Neural progenitor cell (in vitro differentiated cells): ENCODE measurements around the gene SLC39A2. TPM values are rescaled to one million over a fixed set of nuclear protein-coding genes. Genes with fewer than 3 reads are reported as not detected.
"Not testable (repeated sequence)": the region's sequence is repeated elsewhere in the genome, so short reads cannot be mapped to it uniquely, and the experiment has no call there.

Source experiments
- DNase-seq: peaks from one replicate; pipeline ENCODE4 v3.0.0-alpha.2; 2016; ENCODE audit warnings: low spot score
- H2AFZ ChIP-seq: fragments of 200-600 bp; sonication (generic); replicated peaks from 2 replicates; pipeline ENCODE4 v1.6.1; 2016; ENCODE audit warnings: antibody characterized with exemption
- H3F3A ChIP-seq: fragments of 200-600 bp; sonication (generic); 2 replicates; pipeline ENCODE4 v1.6.1; 2016; ENCODE audit warnings: antibody characterized with exemption, low read depth
- H3K27ac ChIP-seq: fragments of 200-600 bp; sonication (generic); 2 replicates; pipeline ENCODE4 v1.5.1; 2016; ENCODE audit warnings: mild to moderate bottlenecking
- H3K27me3 ChIP-seq: fragments of 200-600 bp; sonication (generic); 2 replicates; pipeline ENCODE4 v1.6.1; 2016; ENCODE audit warnings: mild to moderate bottlenecking, moderate library complexity
- H3K36me3 ChIP-seq: fragments of 200-600 bp; sonication (generic); 2 replicates; pipeline ENCODE4 v1.5.1; 2016
- H3K4me1 ChIP-seq: fragments of 200-600 bp; sonication (generic); 2 replicates; pipeline ENCODE4 v1.6.1; 2016; ENCODE audit warnings: mixed run types
- H3K4me2 ChIP-seq: fragments of 200-600 bp; sonication (generic); 2 replicates; pipeline ENCODE4 v1.6.1; 2016
- H3K4me3 ChIP-seq: fragments of 200-600 bp; sonication (generic); 2 replicates; pipeline ENCODE4 v1.5.1; 2016
- H3K79me2 ChIP-seq: fragments of 200-600 bp; sonication (generic); 2 replicates; pipeline ENCODE4 v1.6.1; 2016; ENCODE audit warnings: low read depth
- H3K9ac ChIP-seq: fragments of 200-600 bp; sonication (generic); 2 replicates; pipeline ENCODE4 v1.6.1; 2016
- H3K9me3 ChIP-seq: fragments of 200-600 bp; sonication (generic); 2 replicates; pipeline ENCODE4 v1.5.1; 2016; ENCODE audit warnings: low read depth
- H4K20me1 ChIP-seq: fragments of 200-600 bp; sonication (generic); 2 replicates; pipeline ENCODE4 v1.6.1; 2016; ENCODE audit warnings: low read depth
- H3K27ac Mint-ChIP-seq: 3 replicates; pipeline ENCODE4 v1.8.0; 2021; ENCODE audit warnings: mixed read lengths
- H3K27me3 Mint-ChIP-seq: 2 replicates; pipeline ENCODE4 v1.8.0; 2022; ENCODE audit warnings: low read depth, mild to moderate bottlenecking, inconsistent platforms, moderate library complexity, mixed read lengths; ENCODE audit not compliant: insufficient read depth
- H3K36me3 Mint-ChIP-seq: 3 replicates; pipeline ENCODE4 v1.8.0; 2021; ENCODE audit warnings: mixed read lengths
- H3K4me1 Mint-ChIP-seq: 3 replicates; pipeline ENCODE4 v1.8.0; 2021; ENCODE audit warnings: mixed read lengths
- H3K4me3 Mint-ChIP-seq: 3 replicates; pipeline ENCODE4 v1.8.0; 2021; ENCODE audit warnings: mild to moderate bottlenecking, moderate library complexity, mixed read lengths
- H3K9me3 Mint-ChIP-seq: 3 replicates; pipeline ENCODE4 v1.8.0; 2020; ENCODE audit warnings: mixed read lengths
- EZH2 ChIP-seq: fragments of 200-600 bp; sonication (generic); IDR thresholded peaks from 2 replicates; pipeline ENCODE4 v1.6.1; 2017; ENCODE audit warnings: antibody characterized with exemption, mild to moderate bottlenecking, moderate library complexity
- EZH2phosphoT487 ChIP-seq: fragments of 200-600 bp; sonication (generic); IDR thresholded peaks from 2 replicates; pipeline ENCODE4 v1.6.1; 2017; ENCODE audit warnings: antibody characterized with exemption
- total RNA-seq: library from RNA; depleted of rRNA; stranded (reverse); fragments of >200 nt; gene quantifications from 2 replicates; pipeline ENCODE4 v1.2.3, GENCODE V29; 2015; ENCODE audit warnings: low replicate concordance
- TF ChIP-seq, protein P1 (sequence below): fragments of 200-600 bp; sonication (generic); IDR thresholded peaks from 2 replicates; pipeline ENCODE4 v1.5.1; 2017; ENCODE audit warnings: antibody characterized with exemption, mild to moderate bottlenecking

Gene SLC39A2
- total RNA-seq, 1 donor from 2014 or later = not detected

DNA sequence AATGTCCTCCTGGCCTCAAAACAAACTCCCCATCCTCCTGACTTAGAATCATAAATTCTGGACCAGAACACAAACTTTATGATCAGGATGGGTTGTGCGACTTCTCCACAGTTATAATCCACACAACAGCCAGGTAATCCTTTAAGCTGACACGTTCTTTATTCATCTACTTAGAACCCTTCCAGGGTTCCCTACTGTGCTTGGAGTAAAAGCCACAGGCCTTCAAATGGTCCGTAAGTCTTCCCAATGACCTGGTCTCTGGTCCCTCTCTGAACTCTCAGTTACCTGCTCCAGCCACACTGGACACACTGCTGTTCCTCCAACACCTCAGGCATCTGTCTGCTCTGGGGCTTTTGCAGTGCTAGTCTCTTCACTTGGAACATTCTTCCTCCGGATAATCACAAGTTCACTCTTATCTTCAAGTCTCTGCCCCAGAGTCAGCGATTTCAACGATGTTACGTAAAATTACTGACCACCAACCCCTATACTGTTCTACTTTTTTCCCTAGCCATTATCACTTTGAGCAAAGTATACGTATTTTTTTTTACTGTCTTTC, 41.4 kb downstream of the SLC39A2 start:
- Histone ChIP-seq H3K4me3 (no peak overlapping the region), H3K9me3 (no peaks in the 10 kb centered on the region), H3K9ac (no peak overlapping the region), H3F3A (no peaks in the 10 kb centered on the region), H3K27me3 (peaks cover 10% of the 10 kb centered on the region), H3K79me2 (no peaks in the 10 kb centered on the region), H3K36me3 (no peaks in the 10 kb centered on the region), H2AFZ (no peak overlapping the region), H3K4me2 (no peak overlapping the region), H3K4me1 (peaks cover 11% of the 10 kb centered on the region), H4K20me1 (no peaks in the 10 kb centered on the region), H3K27ac (no peak overlapping the region)
- peaks cover 11% of the 10 kb centered on the region for H3K27me3 Mint-ChIP-seq
- H3K27ac Mint-ChIP-seq = no peak overlapping the region
- peaks cover 14% of the 10 kb centered on the region for H3K4me1 Mint-ChIP-seq
- TF ChIP-seq EZH2 = no peak
- TF ChIP-seq, protein P1, sequence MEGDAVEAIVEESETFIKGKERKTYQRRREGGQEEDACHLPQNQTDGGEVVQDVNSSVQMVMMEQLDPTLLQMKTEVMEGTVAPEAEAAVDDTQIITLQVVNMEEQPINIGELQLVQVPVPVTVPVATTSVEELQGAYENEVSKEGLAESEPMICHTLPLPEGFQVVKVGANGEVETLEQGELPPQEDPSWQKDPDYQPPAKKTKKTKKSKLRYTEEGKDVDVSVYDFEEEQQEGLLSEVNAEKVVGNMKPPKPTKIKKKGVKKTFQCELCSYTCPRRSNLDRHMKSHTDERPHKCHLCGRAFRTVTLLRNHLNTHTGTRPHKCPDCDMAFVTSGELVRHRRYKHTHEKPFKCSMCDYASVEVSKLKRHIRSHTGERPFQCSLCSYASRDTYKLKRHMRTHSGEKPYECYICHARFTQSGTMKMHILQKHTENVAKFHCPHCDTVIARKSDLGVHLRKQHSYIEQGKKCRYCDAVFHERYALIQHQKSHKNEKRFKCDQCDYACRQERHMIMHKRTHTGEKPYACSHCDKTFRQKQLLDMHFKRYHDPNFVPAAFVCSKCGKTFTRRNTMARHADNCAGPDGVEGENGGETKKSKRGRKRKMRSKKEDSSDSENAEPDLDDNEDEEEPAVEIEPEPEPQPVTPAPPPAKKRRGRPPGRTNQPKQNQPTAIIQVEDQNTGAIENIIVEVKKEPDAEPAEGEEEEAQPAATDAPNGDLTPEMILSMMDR = no peak
- TF ChIP-seq EZH2phosphoT487 = no peak
- no peak for DNase-seq
- H3K9me3 Mint-ChIP-seq = no peaks in the 10 kb centered on the region
- H3K4me3 Mint-ChIP-seq = no peak overlapping the region
- H3K36me3 Mint-ChIP-seq = no peaks in the 10 kb centered on the region

DNA sequence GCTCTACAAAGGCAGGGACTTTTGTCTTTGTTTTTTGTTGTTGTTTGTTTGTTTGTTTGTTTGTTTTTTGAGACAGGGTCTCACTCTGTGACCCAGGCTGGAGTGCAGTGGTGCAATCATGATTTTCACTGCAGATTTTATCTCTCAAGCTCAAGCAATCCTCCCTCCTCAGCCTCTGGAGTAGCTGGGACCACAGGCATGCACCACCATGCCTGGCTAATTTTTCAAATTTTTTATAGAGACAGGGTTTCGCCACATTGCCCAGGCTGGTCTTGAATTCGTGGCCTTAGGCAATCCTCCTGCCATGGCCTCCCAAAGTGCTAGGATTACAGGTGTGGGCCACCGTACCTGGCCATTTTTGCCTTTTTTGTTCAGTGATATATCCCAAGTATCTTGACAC, 41.8 kb downstream of the SLC39A2 start:
- H4K20me1 ChIP-seq, H3K79me2 ChIP-seq, H3K27ac ChIP-seq, DNase-seq, H2AFZ ChIP-seq, H3K4me3 Mint-ChIP-seq, H3K27ac Mint-ChIP-seq, H3K4me2 ChIP-seq, H3K36me3 Mint-ChIP-seq, H3K36me3 ChIP-seq, H3F3A ChIP-seq, H3K9me3 Mint-ChIP-seq, H3K9ac ChIP-seq, H3K9me3 ChIP-seq, H3K4me3 ChIP-seq: not testable (repeated sequence)
- peaks cover 11% of the 10 kb centered on the region for H3K4me1 ChIP-seq
- peaks cover 10% of the 10 kb centered on the region for H3K27me3 Mint-ChIP-seq
- H3K4me1 Mint-ChIP-seq = peaks cover 14% of the 10 kb centered on the region
- peaks cover 10% of the 10 kb centered on the region for H3K27me3 ChIP-seq

DNA sequence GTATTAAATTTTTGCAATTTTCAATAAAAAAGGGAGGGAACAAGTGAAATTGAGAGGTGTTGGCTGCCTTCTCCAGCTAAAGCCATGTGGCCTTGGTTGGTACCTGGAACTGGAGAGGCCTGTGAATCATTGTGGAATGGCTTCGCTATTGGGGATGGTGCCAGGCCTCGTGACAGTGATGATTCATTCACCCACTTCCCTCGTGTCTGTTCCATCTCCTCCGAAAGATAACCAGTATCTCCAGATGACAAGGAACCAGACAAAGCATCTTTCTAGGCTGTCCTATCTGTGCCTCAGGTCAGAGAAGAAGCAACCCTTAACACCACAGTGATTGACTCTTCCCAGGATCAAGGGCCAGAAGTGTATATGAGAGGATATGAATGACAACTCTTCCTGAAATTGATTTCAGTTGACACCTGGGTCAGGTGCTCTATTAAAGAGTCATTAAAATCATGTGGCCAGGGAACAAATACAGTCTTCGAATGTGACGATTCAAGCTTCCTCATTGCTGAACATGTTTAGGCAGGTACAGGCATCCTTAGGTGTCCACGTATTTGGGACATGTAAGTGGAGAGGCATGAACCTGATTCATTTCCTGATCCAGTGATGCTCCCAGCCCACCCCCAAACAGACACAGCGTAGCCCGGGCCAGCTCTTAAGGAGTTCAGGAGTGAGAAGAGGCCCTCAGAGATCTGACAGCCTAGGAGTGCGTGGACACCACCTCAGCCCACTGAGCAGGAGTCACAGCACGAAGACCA, 42.8 kb downstream of the SLC39A2 start, which contains the start of gene RNASE7:
Gene RNASE7, plus strand, starts transcription at position 687 of the 758 bp plus-strand sequence. CDS start 631 bp downstream, outside the sequence.
- Histone ChIP-seq H3K9ac (no peak within 1 kb of the TSS), H3K36me3 (no peaks in the 10 kb centered on the region), H3K27me3 (peaks cover 10% of the 10 kb centered on the region), H3F3A (no peaks in the 10 kb centered on the region), H2AFZ (no peak within 1 kb of the TSS), H3K4me3 (no peak within 1 kb of the TSS), H3K27ac (no peak within 1 kb of the TSS), H3K4me1 (peaks cover 11% of the 10 kb centered on the region), H3K79me2 (no peaks in the 10 kb centered on the region), H4K20me1 (no peaks in the 10 kb centered on the region), H3K9me3 (no peaks in the 10 kb centered on the region), H3K4me2 (no peak within 1 kb of the TSS)
- TF ChIP-seq EZH2 = no peak
- TF ChIP-seq, protein P1 = no peak
- no peak for TF ChIP-seq EZH2phosphoT487
- Mint-ChIP-seq H3K9me3 (no peaks in the 10 kb centered on the region), H3K4me1 (peaks cover 14% of the 10 kb centered on the region), H3K27me3 (peaks cover 10% of the 10 kb centered on the region), H3K36me3 (no peaks in the 10 kb centered on the region), H3K27ac (no peak within 1 kb of the TSS), H3K4me3 (no peak within 1 kb of the TSS)
- DNase-seq = no peak

DNA sequence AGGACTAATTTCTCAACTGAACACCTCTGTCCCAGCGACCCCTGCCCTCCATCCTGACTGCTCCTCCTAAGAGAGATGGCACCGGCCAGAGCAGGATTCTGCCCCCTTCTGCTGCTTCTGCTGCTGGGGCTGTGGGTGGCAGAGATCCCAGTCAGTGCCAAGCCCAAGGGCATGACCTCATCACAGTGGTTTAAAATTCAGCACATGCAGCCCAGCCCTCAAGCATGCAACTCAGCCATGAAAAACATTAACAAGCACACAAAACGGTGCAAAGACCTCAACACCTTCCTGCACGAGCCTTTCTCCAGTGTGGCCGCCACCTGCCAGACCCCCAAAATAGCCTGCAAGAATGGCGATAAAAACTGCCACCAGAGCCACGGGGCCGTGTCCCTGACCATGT, 43.8 kb downstream of the SLC39A2 start:
- Histone ChIP-seq H3K27ac (no peak overlapping the region), H3K9me3 (no peaks in the 10 kb centered on the region), H3K4me2 (no peak overlapping the region), H3K4me3 (no peak overlapping the region), H3K9ac (no peak overlapping the region), H3K79me2 (no peaks in the 10 kb centered on the region), H3K27me3 (peaks cover 10% of the 10 kb centered on the region), H4K20me1 (no peaks in the 10 kb centered on the region), H3K4me1 (peaks cover 11% of the 10 kb centered on the region), H3K36me3 (no peaks in the 10 kb centered on the region), H2AFZ (no peak overlapping the region), H3F3A (no peaks in the 10 kb centered on the region)
- Mint-ChIP-seq H3K9me3 (no peaks in the 10 kb centered on the region), H3K27me3 (peaks cover 10% of the 10 kb centered on the region), H3K4me1 (peaks cover 14% of the 10 kb centered on the region), H3K36me3 (no peaks in the 10 kb centered on the region), H3K27ac (no peak overlapping the region), H3K4me3 (no peak overlapping the region)
- TF ChIP-seq EZH2 (no peak), EZH2phosphoT487 (no peak)
- TF ChIP-seq, protein P1 = no peak
- DNase-seq = no peak
